ENCODE results near the gene SNAI3.

SNAI3 gene

GRCh38 chr16:88684569-88685155 is 1.6 kb downstream of the SNAI3 start:
- Histone ChIP-seq H4K20me1 (ENCODE audit: control insufficient read depth, insufficient read depth, low read depth, low read length) (no peaks in the 10 kb centered on the region), H3K4me2 (ENCODE audit: low read length) (peak overlapping the region; percentile 95), H3K36me3 (ENCODE audit: control insufficient read depth, low read length) (peaks cover 5% of the 10 kb centered on the region), H3K79me2 (ENCODE audit: control insufficient read depth, low read length) (no peaks in the 10 kb centered on the region), H3K4me1 (ENCODE audit: control insufficient read depth, low read length) (peaks cover 59% of the 10 kb centered on the region), H3K27me3 (ENCODE audit: control insufficient read depth, low read length) (peaks cover 8% of the 10 kb centered on the region), H3K9me2 (replicated peaks; ENCODE audit: control insufficient read depth, low read length) (no peaks in the 10 kb centered on the region), H3K27ac (ENCODE audit: low read depth, low read length) (no peak overlapping the region), H3K9me3 (ENCODE audit: control insufficient read depth, insufficient read depth, low read length) (no peaks in the 10 kb centered on the region), H3F3A (ENCODE audit: control insufficient read depth, insufficient read depth) (peaks cover 16% of the 10 kb centered on the region), H3K4me3 (ENCODE audit: low read length) (peak overlapping the region; percentile 78)
- no peak for TF ChIP-seq CTCF (IDR thresholded peaks at IDR 0.05; ENCODE audit: low read depth, low read length, poor library complexity, severe bottlenecking)
- no peak for TF ChIP-seq EZH2phosphoT487 (IDR thresholded peaks at IDR 0.05; ENCODE audit: borderline replicate concordance, low read length)

DNA sequence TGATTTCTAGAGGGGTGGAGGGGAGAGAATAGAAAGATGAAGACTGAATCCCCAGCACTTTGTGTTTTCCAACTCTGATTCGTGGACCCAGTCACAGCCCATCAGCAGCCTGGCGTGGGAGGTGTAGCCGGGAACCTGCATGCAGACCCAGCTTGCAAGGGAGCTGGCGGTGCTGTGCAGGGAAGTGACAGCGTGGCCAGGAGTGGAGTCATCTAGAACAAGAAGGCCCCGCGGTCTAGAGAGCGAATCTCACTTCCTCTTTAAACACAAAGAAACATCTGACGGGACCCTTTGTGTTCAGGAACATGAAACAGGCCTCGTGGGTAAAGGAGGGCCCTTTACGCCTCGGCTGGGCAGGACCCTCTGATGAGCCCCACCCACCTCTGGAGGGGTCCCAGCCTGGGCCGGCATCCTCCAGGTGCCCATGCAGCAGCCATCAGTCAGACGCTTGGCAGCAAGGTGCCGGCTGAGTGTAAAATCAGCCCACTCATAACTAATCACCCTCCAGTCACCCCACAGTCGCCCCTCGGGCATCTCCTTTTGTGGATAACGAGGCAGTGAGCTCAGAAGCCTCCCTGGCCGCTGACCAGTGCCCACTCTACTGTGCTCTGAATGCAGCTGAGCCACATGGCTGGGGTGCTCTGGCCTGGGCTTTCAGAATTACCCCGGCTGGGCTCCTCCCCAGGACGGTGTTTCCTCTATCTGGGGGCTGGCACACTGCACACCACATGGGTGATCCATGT is 4.4 kb downstream of the SNAI3 start:
- no peaks in the 10 kb centered on the region for H3K79me2 ChIP-seq (ENCODE audit: control insufficient read depth, low read length)
- H4K20me1 ChIP-seq (ENCODE audit: control insufficient read depth, insufficient read depth, low read depth, low read length) = no peaks in the 10 kb centered on the region
- H3K4me3 ChIP-seq (ENCODE audit: low read length) = peak overlapping the region; percentile 66
- H3K36me3 ChIP-seq (ENCODE audit: control insufficient read depth, low read length) = peaks cover 5% of the 10 kb centered on the region
- H3K27me3 ChIP-seq (ENCODE audit: control insufficient read depth, low read length) = no peaks in the 10 kb centered on the region
- H3K4me2 ChIP-seq (ENCODE audit: low read length) = peak overlapping the region; percentile 76
- no peak for TF ChIP-seq CTCF (IDR thresholded peaks at IDR 0.05; ENCODE audit: low read depth, low read length, poor library complexity, severe bottlenecking)
- TF ChIP-seq EZH2phosphoT487 (IDR thresholded peaks at IDR 0.05; ENCODE audit: borderline replicate concordance, low read length) = no peak
- H3F3A ChIP-seq (ENCODE audit: control insufficient read depth, insufficient read depth) = peaks cover 16% of the 10 kb centered on the region
- H3K4me1 ChIP-seq (ENCODE audit: control insufficient read depth, low read length) = peaks cover 57% of the 10 kb centered on the region
- peak overlapping the region; percentile 89 for H3K27ac ChIP-seq (ENCODE audit: low read depth, low read length)
- no peaks in the 10 kb centered on the region for H3K9me2 ChIP-seq (replicated peaks; ENCODE audit: control insufficient read depth, low read length)
- no peaks in the 10 kb centered on the region for H3K9me3 ChIP-seq (ENCODE audit: control insufficient read depth, insufficient read depth, low read length)

DNA sequence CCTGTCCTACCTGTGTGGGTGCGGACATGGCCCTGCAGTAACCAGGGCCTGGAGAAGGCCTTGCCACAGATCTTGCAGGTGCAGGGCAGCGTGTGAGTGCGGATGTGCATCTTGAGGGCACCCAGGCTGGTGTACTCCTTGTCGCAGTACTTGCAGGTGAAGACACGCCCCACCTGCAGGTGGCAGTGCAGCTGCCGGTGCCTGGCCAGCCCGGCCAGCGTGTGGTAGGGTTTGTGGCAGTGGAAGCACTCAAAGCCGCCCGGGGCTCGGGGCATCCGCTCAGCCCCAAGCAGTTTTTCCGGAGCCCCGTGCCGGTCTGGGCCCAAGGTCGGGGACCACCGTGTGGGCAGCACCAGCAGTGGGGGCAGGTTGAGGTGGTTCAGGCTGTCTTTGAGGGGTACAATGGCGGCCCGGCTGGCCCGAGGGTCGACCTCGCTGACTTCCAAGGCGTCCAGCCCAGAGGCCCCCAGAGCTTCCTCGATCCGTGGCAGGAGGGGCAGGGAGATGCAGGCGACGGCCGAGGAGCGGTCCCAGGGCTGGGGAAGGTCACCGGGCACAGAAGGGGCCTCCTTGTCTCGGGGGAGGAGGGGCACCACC is 5.1 kb downstream of the SNAI3 start:
- H3K27ac ChIP-seq (ENCODE audit: low read depth, low read length) = peak overlapping the region; percentile 89
- no peaks in the 10 kb centered on the region for H3K9me3 ChIP-seq (ENCODE audit: control insufficient read depth, insufficient read depth, low read length)
- H3K4me3 ChIP-seq (ENCODE audit: low read length) = peak overlapping the region; percentile 66
- H3K4me1 ChIP-seq (ENCODE audit: control insufficient read depth, low read length) = peaks cover 52% of the 10 kb centered on the region
- no peaks in the 10 kb centered on the region for H3K27me3 ChIP-seq (ENCODE audit: control insufficient read depth, low read length)
- no peak for TF ChIP-seq EZH2phosphoT487 (IDR thresholded peaks at IDR 0.05; ENCODE audit: borderline replicate concordance, low read length)
- TF ChIP-seq CTCF (IDR thresholded peaks at IDR 0.05; ENCODE audit: low read depth, low read length, poor library complexity, severe bottlenecking) = peak; percentile 84
- no peaks in the 10 kb centered on the region for H4K20me1 ChIP-seq (ENCODE audit: control insufficient read depth, insufficient read depth, low read depth, low read length)
- H3K36me3 ChIP-seq (ENCODE audit: control insufficient read depth, low read length) = peaks cover 5% of the 10 kb centered on the region
- peak overlapping the region; percentile 76 for H3K4me2 ChIP-seq (ENCODE audit: low read length)
- H3K9me2 ChIP-seq (replicated peaks; ENCODE audit: control insufficient read depth, low read length) = no peaks in the 10 kb centered on the region
- H3F3A ChIP-seq (ENCODE audit: control insufficient read depth, insufficient read depth) = peaks cover 16% of the 10 kb centered on the region
- H3K79me2 ChIP-seq (ENCODE audit: control insufficient read depth, low read length) = no peaks in the 10 kb centered on the region

Data from DOHH2 (cell line).